ENCODE results near the gene OLFML1.

Gene OLFML1

DNA sequence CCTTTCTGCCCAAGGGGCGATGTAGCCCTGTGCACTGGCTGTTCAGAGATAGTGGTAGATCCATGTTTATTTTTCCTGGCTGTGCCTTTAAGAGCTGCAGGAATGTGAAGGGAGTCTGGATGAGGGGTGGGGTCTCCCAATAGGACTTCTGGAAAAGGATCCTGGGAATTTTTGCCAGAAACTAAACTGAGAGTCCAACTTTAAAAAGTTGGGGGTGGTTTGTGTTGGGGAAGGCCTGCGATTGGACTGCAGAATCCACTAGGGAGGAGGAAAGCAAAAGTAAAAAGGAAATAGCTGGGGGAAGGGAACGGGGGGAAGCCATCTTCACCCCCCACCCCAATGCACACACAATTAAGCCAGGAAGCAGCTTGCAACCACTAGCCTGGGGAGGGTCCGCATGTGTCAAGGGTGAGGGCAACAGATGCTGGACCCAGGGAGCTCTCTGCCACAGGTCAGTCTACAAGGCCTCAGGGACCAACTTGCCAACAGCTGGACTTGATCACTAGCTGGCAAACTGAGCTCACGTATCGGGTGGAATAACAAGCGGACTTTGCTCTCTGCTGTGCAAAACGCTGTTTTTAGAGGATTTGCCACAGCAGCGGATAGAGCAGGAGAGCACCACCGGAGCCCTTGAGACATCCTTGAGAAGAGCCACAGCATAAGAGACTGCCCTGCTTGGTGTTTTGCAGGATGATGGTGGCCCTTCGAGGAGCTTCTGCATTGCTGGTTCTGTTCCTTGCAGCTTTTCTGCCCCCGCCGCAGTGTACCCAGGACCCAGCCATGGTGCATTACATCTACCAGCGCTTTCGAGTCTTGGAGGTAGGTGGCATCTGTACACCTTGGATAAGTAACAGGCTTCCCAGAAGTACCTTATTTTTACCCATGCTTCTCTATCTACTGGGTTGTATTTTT, at the start of gene OLFML1:
Gene OLFML1, plus strand, starts transcription at position 321 of the 912 bp plus-strand sequence. Its CDS starts 370 bp downstream, at position 691.
- no peak for DNase-seq

DNA sequence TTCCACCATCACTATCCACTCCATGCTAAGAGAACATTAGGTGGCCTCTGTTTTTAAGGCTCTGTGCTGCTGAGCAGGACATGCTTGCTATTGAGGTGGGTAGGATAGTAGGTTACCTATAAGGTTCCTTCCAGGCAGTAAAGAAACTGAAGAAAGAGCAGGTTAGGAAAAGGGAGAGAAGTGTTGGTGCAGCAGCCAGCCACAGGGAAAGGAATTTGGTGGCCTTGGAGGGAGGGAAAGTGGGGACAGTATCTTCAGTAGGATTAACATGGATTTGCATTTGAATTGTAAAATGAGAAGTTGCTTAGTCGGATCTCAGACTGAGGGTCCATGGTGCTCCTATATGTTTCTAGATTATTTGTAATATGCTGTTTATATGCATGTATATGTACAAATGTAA, 49.2 kb upstream of the OLFML1 start:
- no peak for DNase-seq

DNA sequence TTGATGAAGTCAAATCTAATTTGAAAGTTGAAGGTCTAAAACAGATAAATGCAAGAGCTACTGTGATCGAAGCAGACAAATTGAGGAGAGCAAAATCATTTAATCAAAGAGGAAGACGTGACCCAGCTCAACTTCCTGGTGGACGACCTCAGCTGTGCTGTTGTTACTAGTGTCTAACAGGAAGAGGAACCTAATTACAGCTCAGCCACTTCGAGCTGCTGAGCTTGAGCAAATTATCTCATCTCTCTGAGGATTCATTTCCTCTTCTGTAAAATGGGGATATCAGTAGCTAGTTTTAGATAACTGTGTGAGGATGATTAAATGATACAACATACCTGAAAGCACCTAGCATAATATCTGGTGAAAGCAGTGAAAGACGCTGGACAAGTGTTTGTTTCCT, 48.6 kb upstream of the OLFML1 start:
- no peak for DNase-seq

DNA sequence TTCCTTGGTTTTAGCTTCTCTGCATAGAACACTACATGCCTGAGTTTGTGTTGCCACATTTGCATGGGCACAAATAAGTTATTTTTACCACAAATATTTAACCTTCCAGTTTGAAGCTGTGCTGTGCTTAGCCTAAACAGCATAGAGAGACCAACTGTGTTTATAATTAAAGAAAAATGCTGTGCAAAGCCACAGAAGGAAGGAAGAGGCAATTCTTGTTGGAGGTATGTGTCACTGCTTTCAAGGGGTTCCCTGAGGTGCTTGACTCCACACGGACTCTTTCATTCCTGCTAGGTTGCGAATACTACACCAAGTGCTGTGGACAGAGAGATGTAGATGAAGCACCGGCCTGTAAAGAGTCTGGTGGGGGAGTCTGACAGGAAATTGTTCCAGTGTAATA, 47.6 kb upstream of the OLFML1 start:
- DNase-seq: no peak

DNA sequence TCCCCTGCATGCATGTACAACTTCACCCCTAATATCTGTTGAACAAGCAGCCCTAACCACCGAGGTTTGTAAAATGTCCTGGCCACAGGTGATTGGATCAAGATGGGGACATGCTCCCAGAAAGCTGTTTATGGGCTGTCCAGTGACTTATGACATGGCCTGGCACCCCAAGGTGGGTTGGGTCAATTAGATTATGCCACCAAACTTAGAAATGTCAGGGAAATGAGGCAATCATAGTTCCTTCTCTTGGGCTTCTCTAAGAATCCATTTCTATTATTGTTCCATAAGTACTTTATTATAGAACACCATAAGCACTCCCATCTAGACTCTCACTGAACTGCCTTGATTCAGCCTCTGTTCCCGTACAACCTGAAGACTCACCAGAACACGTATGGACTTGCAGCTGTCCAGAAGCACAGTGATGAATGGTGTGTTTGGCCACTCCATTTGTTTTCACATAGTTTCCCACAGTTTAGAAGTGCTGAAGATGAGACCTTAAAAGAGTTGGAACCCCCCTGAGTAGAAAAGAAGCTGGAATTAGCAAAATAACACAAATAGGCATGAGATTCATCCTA, 45.5 kb upstream of the OLFML1 start:
- DNase-seq: no peak

DNA sequence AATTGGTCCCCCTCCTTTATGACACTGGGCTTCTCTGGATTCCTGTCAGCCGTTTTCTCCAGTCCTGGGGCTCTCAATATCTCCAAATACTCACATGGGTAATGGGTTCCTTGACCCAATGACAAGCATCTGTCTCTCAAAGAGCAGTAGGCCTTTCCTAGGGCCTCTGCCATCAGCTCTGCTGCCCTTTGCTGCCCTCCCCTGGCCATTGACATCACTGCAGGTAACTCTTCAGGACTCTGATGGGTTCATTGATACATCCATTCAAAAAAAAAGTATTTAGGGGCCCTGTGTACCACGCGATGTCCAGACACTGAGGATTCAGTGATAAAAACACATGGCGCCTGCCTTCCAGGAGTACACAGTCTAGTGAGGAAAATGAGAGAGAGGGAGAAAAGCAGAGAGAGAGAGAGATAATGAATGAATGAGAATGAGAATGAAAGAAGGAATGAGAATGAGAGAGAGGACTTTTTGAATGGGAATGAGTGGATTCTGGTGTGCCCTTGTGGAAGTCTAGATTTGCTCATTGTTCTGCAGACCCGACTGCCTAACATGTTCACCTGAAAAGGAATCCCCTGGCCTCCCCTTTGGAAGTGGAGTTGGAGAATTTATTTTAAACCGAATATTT, 42.6 kb upstream of the OLFML1 start:
- DNase-seq: peak in 54 of 58 donors; percentile 6 to 85 (median 50)

DNA sequence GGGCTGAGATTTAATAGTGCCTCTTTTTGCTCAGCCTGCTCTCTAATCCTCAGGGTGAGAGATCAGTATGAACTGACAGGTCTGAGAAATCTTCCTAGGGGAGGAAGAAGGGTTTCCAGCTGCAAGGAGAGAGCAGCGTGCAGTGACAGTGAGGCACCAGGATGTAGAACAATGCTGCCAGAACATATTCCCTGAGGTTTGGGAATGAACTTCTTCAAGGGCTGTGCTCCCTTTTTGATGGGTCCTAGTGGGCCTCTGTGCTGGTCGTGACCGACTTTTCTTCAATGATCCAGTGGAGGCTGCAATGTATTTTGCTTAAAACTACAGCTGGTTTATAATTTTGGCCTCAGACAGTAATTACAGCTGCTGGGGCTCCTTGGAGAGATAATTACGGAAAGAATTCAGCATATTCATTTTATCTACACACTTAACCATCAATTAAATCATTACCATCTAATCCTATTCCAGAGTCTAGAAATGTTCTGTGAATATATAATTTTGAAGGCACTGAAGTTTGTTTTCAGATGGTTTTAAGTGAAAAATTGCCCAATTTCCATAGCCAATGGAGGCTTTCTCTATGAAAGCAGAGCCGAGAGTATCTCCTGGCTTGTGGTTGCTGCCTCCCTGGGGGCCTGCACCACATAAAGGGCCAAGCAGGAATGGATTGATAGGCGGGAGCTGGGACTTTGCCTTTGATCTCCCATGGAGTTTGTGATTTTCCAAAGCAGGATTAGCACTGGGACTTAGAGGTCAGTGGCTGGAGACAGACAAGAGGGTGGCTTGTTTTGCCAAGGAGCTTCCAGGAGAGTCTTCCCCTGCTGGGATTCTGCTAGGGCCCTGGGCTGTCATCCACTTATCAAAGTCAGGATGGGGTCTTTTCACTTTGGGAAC, 41.0 kb upstream of the OLFML1 start:
- no peak for DNase-seq

DNA sequence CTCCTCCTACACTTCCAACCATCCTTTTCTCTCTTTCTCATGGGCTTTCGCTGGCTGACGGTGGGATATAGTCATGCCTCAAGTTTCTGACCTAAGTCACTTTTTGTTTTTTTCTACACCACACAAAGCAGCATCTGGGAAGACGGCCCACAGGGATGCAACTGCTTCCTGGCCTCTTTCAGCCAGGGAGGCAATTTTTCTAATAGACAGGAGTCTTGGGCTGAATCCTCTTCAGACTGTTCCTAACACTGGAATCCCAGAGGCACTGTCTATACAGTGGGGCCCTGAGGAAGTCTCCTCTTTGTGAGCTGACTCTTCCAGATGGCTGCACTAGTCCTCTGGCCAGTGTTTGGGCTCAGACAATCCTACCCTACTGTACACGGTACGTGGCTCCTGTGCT, 39.7 kb upstream of the OLFML1 start:
- no peak for DNase-seq

DNA sequence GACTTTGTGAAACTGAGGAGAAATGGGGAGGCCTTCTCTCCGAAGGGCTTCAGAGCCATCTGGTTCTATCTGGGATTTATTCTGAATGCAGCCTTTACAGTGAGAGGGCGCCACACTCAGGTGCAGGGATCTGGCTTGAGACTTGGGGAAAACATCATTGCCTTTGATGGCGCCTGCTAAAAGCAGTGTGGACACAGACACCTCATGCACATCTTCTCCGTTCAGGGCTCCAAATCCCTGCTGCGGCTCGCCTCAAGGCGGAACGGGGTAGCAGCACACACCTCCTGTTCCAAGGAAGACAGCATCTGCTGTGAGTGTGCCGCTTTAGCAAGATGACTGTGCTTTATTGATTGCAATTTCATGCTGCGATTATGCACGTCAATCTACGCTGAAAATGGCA, 37.1 kb upstream of the OLFML1 start:
- peak in 1 of 58 donors; percentile 1 for DNase-seq

DNA sequence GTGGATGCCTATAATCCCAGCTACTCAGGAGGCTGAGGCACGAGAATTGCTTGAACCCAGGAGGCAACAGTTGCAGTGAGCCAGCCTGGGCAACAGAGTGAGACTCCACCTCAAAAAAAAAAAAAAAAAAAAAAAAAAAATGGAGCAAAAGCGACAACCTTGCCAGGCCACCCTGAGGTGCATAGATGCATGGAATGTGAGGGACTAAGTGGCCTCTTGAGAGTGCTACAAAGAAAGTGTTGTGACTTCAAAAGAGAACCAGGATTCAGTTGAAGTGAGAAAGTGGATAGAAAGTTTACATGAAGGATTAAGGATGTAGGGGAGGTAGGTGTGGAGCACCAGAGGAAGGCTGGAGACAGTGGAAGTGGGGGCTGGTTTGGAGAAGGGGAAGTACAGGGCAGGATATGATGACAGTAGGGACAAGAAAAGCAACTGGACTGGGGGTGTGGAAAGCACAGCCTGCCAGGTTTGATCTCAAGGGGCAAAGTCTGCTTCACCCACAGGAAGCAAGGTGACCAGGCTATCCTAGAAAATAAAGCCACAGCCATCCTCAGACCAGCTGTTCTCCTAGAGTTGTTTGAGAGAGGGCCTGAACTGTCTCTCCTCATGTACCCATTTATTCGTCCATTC, 36.0 kb upstream of the OLFML1 start:
- no peak for DNase-seq

DNA sequence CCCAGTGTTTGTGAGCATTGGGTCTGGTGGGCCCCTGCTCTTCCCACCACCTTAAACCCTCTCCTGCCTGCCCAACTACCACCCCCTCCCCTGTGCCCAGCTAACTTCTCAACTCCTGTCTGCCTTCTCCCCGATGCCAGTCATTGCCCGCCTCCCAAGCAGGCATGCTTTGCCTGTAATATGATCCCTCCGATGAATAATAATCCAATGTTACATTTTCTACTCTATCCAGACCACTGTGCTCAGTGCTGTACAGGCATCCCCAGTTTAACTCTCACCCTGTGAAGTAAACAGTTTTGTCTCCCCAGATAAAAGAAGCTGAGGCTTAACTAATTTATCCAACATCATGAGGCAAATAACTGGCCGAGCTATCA, 35.5 kb upstream of the OLFML1 start:
- DNase-seq: no peak

DNA sequence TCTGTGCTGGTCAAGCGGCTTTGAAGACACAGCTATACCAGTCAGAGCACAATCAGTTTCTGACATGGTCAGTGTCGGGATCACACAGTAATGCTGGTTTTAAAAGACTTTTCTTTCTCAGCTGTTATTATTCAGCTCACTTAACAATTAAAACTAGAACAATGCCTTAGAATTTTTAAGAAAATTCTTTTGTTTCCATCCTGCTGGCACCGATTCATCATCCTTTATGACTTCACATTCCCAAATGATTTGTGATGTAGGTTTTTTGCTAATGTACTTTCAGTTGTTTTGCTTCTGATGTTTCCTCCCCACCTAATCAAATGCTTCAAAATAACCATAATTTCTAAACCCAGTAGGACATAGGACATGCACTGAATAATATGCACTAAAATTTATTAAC, 34.5 kb upstream of the OLFML1 start:
- no peak for DNase-seq

DNA sequence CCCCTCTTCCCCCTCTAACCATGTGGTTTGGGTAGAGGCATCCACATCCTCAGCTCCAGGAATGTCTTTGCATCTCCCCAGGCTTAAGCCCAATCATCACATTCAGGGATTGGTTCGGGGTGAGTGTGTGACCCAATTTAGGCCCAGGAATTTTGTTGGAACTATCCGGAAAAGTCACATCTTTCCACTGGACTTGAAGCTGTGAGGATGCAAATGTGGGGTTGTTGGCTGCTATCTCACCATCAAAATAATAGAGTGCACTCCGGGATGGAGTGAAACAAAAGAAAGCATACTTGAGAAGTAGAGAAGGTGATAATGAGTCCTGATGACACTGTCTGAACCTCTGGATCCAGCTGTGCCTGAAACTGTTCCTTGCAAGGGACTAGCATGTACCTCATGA, 33.8 kb upstream of the OLFML1 start:
- no peak for DNase-seq

DNA sequence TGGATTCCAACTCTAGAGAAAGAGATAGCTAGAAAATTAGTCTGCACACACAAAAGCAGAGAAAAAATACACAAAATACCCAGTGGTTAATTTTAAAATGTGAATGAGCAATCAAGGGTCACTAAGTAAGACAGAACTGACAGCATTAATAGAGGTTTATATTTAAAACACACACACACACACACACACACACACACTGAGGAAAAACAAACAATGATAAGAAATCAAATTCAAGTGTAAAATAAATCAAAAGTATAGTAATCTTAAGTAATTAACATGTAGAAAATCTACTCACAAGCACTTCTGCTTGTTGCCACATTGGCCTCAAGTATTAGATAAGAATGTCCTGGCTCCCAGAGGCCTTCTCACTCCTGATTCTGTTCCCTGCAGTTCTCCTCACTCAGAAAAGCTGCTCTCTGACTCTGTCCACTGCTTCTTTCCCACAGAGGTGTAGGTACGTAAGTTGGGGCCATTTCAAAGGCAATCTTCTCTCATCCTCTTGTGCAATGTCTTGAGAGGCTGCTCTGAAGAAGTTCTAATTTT, 33.3 kb upstream of the OLFML1 start:
- no peak for DNase-seq

DNA sequence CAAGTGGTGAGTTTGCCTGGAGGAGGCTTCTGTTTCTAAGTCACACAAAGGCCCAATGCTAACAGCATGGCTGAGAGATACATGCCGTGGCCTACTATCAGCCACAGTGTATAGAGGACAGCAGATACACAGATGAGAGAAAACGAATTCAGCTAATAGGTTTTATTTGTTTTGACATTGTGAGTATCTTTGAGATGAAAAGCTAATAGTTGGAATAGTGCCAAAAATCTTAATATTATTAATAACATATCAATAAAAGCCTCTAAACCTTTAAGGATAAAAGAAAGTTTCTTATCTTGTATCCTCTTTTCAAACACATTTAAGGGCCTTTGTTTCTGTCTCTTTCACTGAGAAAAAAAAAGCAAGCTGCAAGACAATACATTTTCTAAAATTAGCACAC, 30.5 kb upstream of the OLFML1 start:
- DNase-seq: no peak

DNA sequence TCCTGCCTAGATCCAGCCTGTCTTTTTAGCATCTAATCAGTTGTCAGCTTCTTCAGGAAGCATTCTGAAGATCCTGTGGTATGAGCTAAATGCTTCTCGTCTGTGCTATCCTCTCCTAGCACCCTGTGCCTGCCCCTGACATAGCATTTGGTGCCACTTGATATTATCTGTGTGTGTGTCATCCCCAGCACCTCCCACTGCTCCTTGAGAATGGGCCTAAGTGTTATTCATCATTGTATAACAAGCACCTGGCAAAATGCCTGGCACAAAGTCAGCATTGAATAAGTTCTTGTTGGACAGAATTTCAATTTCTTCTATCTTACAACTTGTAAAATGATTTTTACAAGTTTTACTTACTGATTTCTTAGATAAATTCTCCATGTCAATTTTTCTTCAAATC, 28.1 kb upstream of the OLFML1 start:
- DNase-seq: peak in 15 of 58 donors; percentile 2 to 52 (median 13)

DNA sequence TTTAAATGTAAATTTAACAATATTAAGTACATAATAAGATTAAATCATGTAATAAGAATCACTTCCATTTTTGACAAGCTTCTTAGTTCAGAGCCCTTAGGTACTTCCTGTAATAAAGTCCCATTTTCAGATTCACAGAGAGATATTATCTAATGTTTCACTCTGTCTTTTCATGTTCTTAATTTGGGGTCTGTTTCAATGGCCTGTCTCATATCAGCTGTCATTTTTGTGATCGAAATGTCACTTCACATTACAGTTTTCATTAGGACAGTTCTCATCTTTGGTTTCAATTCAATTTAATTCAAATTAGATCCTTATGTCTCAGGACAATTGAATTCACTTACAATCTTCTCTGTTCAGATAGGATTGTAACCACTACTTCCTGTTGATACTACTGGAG, 22.6 kb upstream of the OLFML1 start:
- DNase-seq: no peak

DNA sequence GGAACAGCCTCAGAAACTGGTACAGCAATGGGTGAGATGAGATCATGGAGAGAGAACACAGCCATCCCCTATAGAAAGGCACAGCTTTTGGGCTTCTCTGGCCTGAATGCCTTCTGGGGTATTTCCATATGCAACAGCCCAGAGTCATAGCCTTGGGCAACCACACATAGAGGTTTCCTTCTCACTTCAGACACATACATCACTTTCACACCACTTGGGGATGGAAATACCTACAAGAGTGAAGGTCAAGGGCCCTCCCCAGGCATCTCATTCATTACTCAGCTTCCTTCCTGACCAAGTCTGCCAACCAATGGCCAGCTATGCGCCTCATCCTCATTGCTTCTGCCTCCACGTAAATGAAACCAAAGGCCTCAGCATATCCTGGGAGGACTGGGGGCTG, 17.7 kb upstream of the OLFML1 start:
- DNase-seq: no peak

DNA sequence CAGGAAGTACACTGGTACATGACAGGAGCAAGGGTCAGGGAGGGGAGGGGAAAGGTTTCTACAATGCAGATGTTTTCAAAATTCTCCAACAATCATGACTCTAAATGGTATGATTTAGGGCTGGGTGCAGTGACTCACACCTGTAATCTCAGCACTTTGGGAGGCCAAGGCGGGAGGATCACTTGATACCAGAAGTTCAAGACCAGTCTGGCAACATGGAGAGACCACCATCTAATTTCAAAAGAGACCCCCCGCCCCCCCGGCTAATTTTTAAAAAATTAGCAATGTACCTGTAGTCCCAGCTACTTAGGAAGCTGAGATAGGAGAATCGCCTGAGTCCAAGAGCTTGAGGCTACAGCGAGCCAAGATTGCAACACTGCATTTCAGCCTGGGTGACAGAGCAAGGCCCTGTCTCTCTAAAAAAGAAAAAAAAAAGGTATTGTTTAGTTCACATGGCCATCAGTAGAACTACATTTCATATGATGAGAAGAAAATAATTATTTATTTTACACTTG, 15.9 kb upstream of the OLFML1 start:
- no peak for DNase-seq

DNA sequence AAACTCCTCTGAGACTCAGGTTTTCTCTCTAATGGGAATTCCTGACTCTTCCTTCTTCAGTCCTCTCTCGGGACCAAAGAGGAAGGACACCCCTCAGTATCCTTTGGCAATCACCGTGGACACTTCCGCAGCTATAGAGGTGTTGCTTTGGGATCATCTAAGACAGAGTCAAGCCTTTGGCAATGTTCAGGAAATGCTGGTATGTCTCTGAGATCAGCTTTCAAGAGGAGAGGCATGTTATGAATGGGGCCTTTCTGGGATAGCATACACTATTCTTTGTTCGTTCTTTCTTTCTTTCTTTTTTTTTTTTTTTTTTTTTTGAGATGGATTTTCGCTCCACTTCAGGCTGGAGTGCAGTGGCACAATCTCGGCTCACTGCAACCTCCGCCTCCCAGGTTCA, 14.2 kb upstream of the OLFML1 start:
- no peak for DNase-seq

DNA sequence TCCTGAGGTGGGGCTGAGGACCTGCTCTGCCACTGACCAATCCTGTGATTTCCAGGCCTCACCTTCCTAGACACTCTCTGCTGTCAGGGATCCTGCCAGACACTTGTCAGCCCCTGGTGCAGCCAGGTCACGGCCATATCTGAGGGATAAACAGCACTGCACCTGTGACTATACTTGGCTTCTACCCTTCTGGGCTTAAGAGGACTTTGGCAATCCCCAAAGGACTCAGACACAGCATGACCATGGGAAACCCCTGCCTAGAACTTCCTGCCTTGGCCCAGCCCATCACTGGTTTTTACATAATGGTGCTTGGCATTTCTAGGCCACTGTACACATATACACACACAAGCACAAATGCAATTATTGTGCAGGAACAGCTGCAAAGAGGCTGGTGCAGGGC, 11.6 kb upstream of the OLFML1 start:
- DNase-seq: no peak

Measured in anterior cingulate cortex (tissue), 58 donors.